ENCODE results near the gene DOC2B. TPM values are rescaled to one million over a fixed set of nuclear protein-coding genes. Genes with fewer than 3 reads are reported as not detected.

DOC2B gene
- total RNA-seq, result 1 to 10 TPM in 2 of 6 experiments, under 1 TPM in 4; 0.40 to 1.7 (median 0.91) TPM
- long read RNA-seq, result 0 reads

DNA sequence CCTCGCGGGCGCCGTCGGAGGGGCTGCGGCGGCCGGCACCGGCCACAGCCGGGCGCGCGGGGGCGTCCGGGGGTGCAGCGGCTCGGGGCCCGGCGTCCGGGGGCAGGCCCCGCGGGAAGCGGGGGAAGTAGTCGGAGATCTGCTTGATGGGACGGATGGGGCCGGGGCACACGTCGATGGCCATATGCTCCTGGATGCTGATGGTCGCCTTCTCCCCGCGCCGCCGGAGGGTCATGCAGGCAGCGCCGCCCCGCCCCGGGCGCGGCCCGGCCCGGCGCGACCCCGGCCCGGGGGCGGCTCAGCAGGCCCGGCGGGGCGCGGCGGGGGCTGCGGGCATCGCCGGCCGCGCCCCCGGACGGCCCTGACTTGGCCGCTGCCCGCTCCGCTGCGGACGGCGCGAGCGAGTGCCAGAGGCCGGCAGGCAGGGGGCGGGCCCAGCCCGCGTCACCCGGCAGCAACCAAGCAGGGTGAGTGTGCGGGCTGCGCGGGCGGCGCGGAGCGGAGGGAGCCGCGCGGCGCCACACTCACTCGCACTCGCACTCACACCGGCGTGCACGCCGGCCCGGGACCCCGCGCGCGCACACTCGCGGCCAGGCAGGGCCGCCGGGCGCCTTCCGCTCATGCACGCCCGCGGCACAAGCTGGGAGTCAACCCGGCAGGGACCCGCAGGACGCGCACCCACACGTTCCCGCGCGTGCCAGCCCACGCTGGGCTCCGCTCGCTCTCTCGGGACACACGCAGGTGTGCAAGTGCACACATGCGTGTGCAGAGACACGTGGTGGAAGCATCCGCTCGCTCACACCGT lies at the start of gene DOC2B:
Gene DOC2B, minus strand, starts transcription at position 406 of the 805 bp plus-strand sequence. Its CDS starts 171 bp downstream, at position 235.
- peak; percentile 76 to 84 (median 80) for ATAC-seq
- Histone ChIP-seq H3K4me3 (peak within 1 kb of the TSS; percentile 16 to 42 (median 27)), H3K36me3 (no peaks in the 10 kb centered on the region), H3K4me1 (peaks cover 0 to 21% (median 3%) of the 10 kb centered on the region in 4 donors), H3K27ac (no peak within 1 kb of the TSS), H3K9me3 (no peaks in the 10 kb centered on the region), H3K27me3 (no peaks in the 10 kb centered on the region)
- peak; percentile 68 to 76 (median 72) for DNase-seq
- TF ChIP-seq POLR2A (IDR thresholded peaks at IDR 0.05), result no peak
- TF ChIP-seq, protein P1, sequence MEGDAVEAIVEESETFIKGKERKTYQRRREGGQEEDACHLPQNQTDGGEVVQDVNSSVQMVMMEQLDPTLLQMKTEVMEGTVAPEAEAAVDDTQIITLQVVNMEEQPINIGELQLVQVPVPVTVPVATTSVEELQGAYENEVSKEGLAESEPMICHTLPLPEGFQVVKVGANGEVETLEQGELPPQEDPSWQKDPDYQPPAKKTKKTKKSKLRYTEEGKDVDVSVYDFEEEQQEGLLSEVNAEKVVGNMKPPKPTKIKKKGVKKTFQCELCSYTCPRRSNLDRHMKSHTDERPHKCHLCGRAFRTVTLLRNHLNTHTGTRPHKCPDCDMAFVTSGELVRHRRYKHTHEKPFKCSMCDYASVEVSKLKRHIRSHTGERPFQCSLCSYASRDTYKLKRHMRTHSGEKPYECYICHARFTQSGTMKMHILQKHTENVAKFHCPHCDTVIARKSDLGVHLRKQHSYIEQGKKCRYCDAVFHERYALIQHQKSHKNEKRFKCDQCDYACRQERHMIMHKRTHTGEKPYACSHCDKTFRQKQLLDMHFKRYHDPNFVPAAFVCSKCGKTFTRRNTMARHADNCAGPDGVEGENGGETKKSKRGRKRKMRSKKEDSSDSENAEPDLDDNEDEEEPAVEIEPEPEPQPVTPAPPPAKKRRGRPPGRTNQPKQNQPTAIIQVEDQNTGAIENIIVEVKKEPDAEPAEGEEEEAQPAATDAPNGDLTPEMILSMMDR (IDR thresholded peaks at IDR 0.05), result peak in 1 of 4 donors; percentile 21
- intact Hi-C loops (cut with DNase I), result no loop called here
- no CpG with 5 or more reads among the region's 120 CpGs for WGBS (ENCODE audit: insufficient coverage, low coverage, low lambda C conversion rate, missing lambda C conversion rate)

DNA sequence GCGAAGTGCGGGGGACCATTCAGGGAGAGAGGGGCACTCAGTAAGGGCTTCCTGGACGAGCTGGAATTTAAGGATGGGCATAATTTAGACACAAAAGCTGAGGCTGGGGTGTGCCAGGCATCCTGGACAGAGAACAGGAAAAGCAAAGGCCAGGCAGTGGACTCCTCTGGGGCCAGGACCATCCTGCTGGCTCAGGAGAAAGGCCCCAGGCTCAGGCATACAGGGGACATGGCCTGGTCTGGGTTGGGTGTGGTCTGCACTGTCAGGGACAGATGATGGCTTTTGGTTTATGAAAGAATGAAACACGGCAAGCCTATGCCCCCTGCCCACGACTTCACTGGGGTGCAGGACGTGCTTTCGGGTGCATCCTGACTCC lies 48.9 kb upstream of the DOC2B start:
- TF ChIP-seq, protein P1 (IDR thresholded peaks at IDR 0.05), result no peak
- TF ChIP-seq POLR2A (IDR thresholded peaks at IDR 0.05), result no peak
- intact Hi-C loops (cut with DNase I), result no loop called here
- Histone ChIP-seq H3K27me3 (no peaks in the 10 kb centered on the region), H3K27ac (no peak overlapping the region), H3K4me3 (no peak overlapping the region), H3K36me3 (no peaks in the 10 kb centered on the region), H3K9me3 (no peaks in the 10 kb centered on the region), H3K4me1 (peaks cover 0 to 15% (median 5%) of the 10 kb centered on the region in 4 donors)
- ATAC-seq (no peak), DNase-seq (peak in 1 of 3 donors; percentile 25)
- WGBS (ENCODE audit: insufficient coverage, low coverage, low lambda C conversion rate, missing lambda C conversion rate), result 93% methylated on average over 4 of the region's 7 CpGs

- peak overlapping the region in 1 of 3 donors; percentile 48 for H3K27ac ChIP-seq
- H3K9me3 ChIP-seq, result no peaks in the 10 kb centered on the region
- peaks cover 0 to 14% (median 5%) of the 10 kb centered on the region in 4 donors for H3K4me1 ChIP-seq
- ATAC-seq (no peak), DNase-seq (peak in 1 of 3 donors; percentile 42)
- no peak overlapping the region for H3K4me3 ChIP-seq
- no peaks in the 10 kb centered on the region for H3K27me3 ChIP-seq
- TF ChIP-seq, protein P1 (IDR thresholded peaks at IDR 0.05), result no peak
- TF ChIP-seq POLR2A (IDR thresholded peaks at IDR 0.05), result no peak
- no peaks in the 10 kb centered on the region for H3K36me3 ChIP-seq
- WGBS (ENCODE audit: insufficient coverage, low coverage, low lambda C conversion rate, missing lambda C conversion rate), result 88% methylated on average over 8 of the region's 15 CpGs
- intact Hi-C loops (cut with DNase I), result no loop called here
Observed at GRCh38 chr17:229709-230394, 48.4 kb upstream of the DOC2B start.

GRCh38 chr17:228951-229708 lies 47.7 kb upstream of the DOC2B start:
- TF ChIP-seq, protein P1 (IDR thresholded peaks at IDR 0.05), result no peak
- no peak for TF ChIP-seq POLR2A (IDR thresholded peaks at IDR 0.05)
- DNase-seq (peak; percentile 9 to 36 (median 34)), ATAC-seq (no peak)
- H3K9me3 ChIP-seq, result no peaks in the 10 kb centered on the region
- no peaks in the 10 kb centered on the region for H3K36me3 ChIP-seq
- intact Hi-C loops (cut with DNase I), result no loop called here
- H3K27ac ChIP-seq, result peak overlapping the region in 1 of 3 donors; percentile 48
- H3K4me3 ChIP-seq, result no peak overlapping the region
- no peaks in the 10 kb centered on the region for H3K27me3 ChIP-seq
- H3K4me1 ChIP-seq, result peaks cover 0 to 9% (median 3%) of the 10 kb centered on the region in 4 donors
- 78% methylated on average over 6 of the region's 8 CpGs for WGBS (ENCODE audit: insufficient coverage, low coverage, low lambda C conversion rate, missing lambda C conversion rate)

Data from right lobe of liver (tissue), 6 donors.